Fibroblast of lung (primary cell): ENCODE results near the gene MLLT6. TPM values are rescaled to one million over a fixed set of nuclear protein-coding genes. Genes with fewer than 3 reads are reported as not detected.

Experiments used
- DNase-seq, 2 donors: peaks; one replicate each; pipeline versions ENCODE4 v3.0.0 to v3.0.0-alpha.2; 2010; ENCODE audit warnings: low read depth in 2 of 2
- H2AFZ ChIP-seq: 2 replicates; pipeline ENCODE4 v1.5.1; 2012; ENCODE audit warnings: low read length, control low read depth, inconsistent platforms
- H3K27ac ChIP-seq: 2 replicates; pipeline ENCODE4 v1.5.1; 2011; ENCODE audit warnings: low read length, control low read depth; ENCODE audit not compliant: insufficient read depth
- H3K27me3 ChIP-seq: 2 replicates; pipeline ENCODE4 v1.5.1; 2011; ENCODE audit warnings: mild to moderate bottlenecking, low read length; ENCODE audit not compliant: control insufficient read depth, insufficient read depth
- H3K36me3 ChIP-seq: 2 replicates; pipeline ENCODE4 v1.5.1; 2011; ENCODE audit warnings: low read length; ENCODE audit not compliant: control insufficient read depth, insufficient read depth
- H3K4me1 ChIP-seq: 2 replicates; pipeline ENCODE4 v1.5.1; 2011; ENCODE audit warnings: low read length; ENCODE audit not compliant: control insufficient read depth, insufficient read depth; ENCODE audit errors: extremely low read depth
- H3K4me2 ChIP-seq: 2 replicates; pipeline ENCODE4 v1.5.1; 2011; ENCODE audit warnings: low read length, control low read depth; ENCODE audit not compliant: insufficient read depth; ENCODE audit errors: extremely low read depth
- H3K4me3 ChIP-seq, 4 experiments: fragments of 200-600 bp in 1 of 4; sonication (generic) in 1 of 4; replicated peaks in 1 of 4; 2 replicates each; pipeline ENCODE4 v1.5.1; 2011 to 2016; ENCODE audit warnings: low read length in 4 of 4, low read depth in 3 of 4, mild to moderate bottlenecking in 3 of 4, control low read depth in 2 of 4, inconsistent platforms in 1 of 4, mixed read lengths in 1 of 4; ENCODE audit not compliant: insufficient read depth in 1 of 4; ENCODE audit errors: control extremely low read depth in 1 of 4
- H3K79me2 ChIP-seq: 2 replicates; pipeline ENCODE4 v1.5.1; 2012; ENCODE audit warnings: mild to moderate bottlenecking, low read length, inconsistent platforms; ENCODE audit not compliant: control insufficient read depth, insufficient read depth
- H3K9ac ChIP-seq: 2 replicates; pipeline ENCODE4 v1.5.1; 2011; ENCODE audit warnings: mild to moderate bottlenecking, low read length, control low read depth; ENCODE audit not compliant: insufficient read depth
- H3K9me3 ChIP-seq: 2 replicates; pipeline ENCODE4 v1.5.1; 2012; ENCODE audit warnings: low read depth, low read length; ENCODE audit not compliant: control insufficient read depth, insufficient read depth
- H4K20me1 ChIP-seq: 2 replicates; pipeline ENCODE4 v1.5.1; 2011; ENCODE audit warnings: low read length; ENCODE audit not compliant: control insufficient read depth, insufficient read depth; ENCODE audit errors: extremely low read depth
- CTCF ChIP-seq, 2 donors: IDR thresholded peaks in 1 of 2; conservative IDR thresholded peaks in 1 of 2; 1 replicate in 1 of 2; 2 replicates in 1 of 2; pipeline ENCODE4 v1.5.1; 2011 to 2012; ENCODE audit warnings: low read length in 2 of 2, control low read depth in 1 of 2, inconsistent platforms in 1 of 2, low read depth in 1 of 2, mild to moderate bottlenecking in 1 of 2
- EZH2 ChIP-seq: IDR thresholded peaks from 2 replicates; pipeline ENCODE4 v1.5.1; 2012; ENCODE audit warnings: low read length, control low read depth, mild to moderate bottlenecking; ENCODE audit errors: missing control alignments
- polyA plus RNA-seq, 2 donors: library from polyadenylated mRNA; depleted of rRNA in 1 of 2; stranded (reverse) in 1 of 2; unstranded in 1 of 2; fragments of >200 nt; gene quantifications; 2 replicates each; pipeline ENCODE4 v1.2.1, GENCODE V29; 2011 to 2012; ENCODE audit warnings: missing spikeins in 1 of 2
- total RNA-seq: library from RNA; depleted of rRNA; stranded (reverse); fragments of >200 nt; gene quantifications from 2 replicates; pipeline ENCODE4 v1.2.1, GENCODE V29; 2014

MLLT6 gene
- total and polyA plus RNA-seq, 2 donors (not counting 1 experiment from before 2014, with no cell fraction given): 15.4 to 17.7 TPM

DNA sequence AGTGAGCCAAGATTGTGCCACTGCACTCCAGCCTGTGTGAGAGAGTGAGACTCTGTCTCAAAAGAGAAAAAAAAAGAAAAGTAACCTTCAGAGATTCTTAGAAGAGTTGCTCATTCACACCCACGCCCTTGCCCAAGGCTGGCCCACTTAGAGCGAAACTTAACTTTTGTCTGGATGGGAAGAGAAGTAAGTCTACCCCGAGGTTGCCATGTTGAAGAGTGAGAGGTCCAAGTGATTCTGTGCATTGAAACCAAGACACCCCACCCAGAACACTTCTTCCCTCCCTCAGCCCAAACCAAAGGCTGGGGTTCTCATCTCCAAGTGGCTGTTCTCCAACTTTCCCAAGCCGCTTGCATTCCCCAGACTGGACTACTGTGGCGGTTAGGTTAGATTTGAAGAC lies 22.7 kb downstream of the MLLT6 start:
- Histone ChIP-seq H3K4me1 (peaks cover 10% of the 10 kb centered on the region), H3K79me2 (peaks cover 12% of the 10 kb centered on the region), H3K9ac (no peak overlapping the region), H2AFZ (no peak overlapping the region), H4K20me1 (no peaks in the 10 kb centered on the region), H3K36me3 (peaks cover 4% of the 10 kb centered on the region), H3K4me3 (no peak overlapping the region), H3K27ac (no peak overlapping the region), H3K4me2 (no peak overlapping the region), H3K27me3 (no peaks in the 10 kb centered on the region), H3K9me3 (no peaks in the 10 kb centered on the region)
- no peak for DNase-seq
- TF ChIP-seq EZH2 (no peak), CTCF (conservative IDR thresholded peaks at IDR 0.05 in 1 of 2, IDR thresholded peaks at IDR 0.05 in 1 of 2; ENCODE audit: low read depth in 1 of 2, low read length in 2 of 2) (no peak)

DNA sequence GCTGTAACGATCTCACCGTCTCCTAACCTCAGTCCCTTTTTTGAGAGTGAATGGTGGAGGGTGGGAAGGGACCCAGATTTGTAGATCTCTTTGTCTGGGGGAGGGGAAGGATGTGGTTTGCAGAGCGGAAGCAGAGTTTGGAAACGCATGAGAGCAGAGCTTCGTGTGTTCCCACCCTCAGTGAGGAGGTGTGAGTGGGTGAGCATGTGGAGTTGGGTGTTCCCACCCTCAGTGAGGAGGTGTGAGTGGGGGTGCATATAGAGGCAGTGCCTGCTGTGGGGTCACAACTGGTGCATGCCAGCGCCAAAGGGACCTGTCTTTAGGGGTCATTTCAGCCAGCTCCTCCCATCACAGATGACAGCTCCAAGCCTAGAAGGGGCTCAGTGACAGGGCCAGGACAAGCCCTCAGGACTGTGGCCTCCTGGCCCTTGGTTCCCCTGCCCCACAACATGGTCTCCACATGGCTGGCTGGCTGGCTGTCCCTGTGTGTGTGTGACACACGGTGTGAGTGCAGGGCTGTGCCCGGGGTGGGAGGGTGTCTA lies 23.3 kb downstream of the MLLT6 start:
- no peak overlapping the region for H3K4me2 ChIP-seq
- H3K79me2 ChIP-seq: peaks cover 12% of the 10 kb centered on the region
- H3K9me3 ChIP-seq: no peaks in the 10 kb centered on the region
- no peaks in the 10 kb centered on the region for H4K20me1 ChIP-seq
- TF ChIP-seq EZH2: no peak
- TF ChIP-seq CTCF (conservative IDR thresholded peaks at IDR 0.05 in 1 of 2, IDR thresholded peaks at IDR 0.05 in 1 of 2; ENCODE audit: low read depth in 1 of 2, low read length in 2 of 2): no peak
- DNase-seq: no peak
- no peak overlapping the region for H3K27ac ChIP-seq
- no peak overlapping the region for H3K9ac ChIP-seq
- peaks cover 10% of the 10 kb centered on the region for H3K4me1 ChIP-seq
- no peaks in the 10 kb centered on the region for H3K27me3 ChIP-seq
- H3K4me3 ChIP-seq: no peak overlapping the region
- H2AFZ ChIP-seq: no peak overlapping the region
- H3K36me3 ChIP-seq: peaks cover 6% of the 10 kb centered on the region

- DNase-seq: no peak
Measured at GRCh38 chr17:38729368-38729885, 24.4 kb downstream of the MLLT6 start.

More at GRCh38 chr17:38729368-38729885, 24.4 kb downstream of the MLLT6 start:
- H3K9me3 ChIP-seq: no peaks in the 10 kb centered on the region
- peak overlapping the region; percentile 31 to 69 (median 45) for H3K4me3 ChIP-seq
- H3K27ac ChIP-seq: no peak overlapping the region
- TF ChIP-seq CTCF (conservative IDR thresholded peaks at IDR 0.05 in 1 of 2, IDR thresholded peaks at IDR 0.05 in 1 of 2; ENCODE audit: low read depth in 1 of 2, low read length in 2 of 2): no peak
- TF ChIP-seq EZH2: no peak
- H3K9ac ChIP-seq: peak overlapping the region; percentile 58
- H3K4me1 ChIP-seq: peaks cover 10% of the 10 kb centered on the region
- H3K27me3 ChIP-seq: no peaks in the 10 kb centered on the region
- peaks cover 11% of the 10 kb centered on the region for H3K36me3 ChIP-seq
- H4K20me1 ChIP-seq: no peaks in the 10 kb centered on the region
- peak overlapping the region; percentile 51 for H2AFZ ChIP-seq
- peak overlapping the region; percentile 68 for H3K4me2 ChIP-seq
- H3K79me2 ChIP-seq: peaks cover 12% of the 10 kb centered on the region
